CD4-positive, alpha-beta T cell treated with Interleukin-17A for 1 hour (primary cell): ENCODE results near the gene HAUS2.

Experiments used
- DNase-seq: peaks from one replicate; pipeline ENCODE4 v3.0.0-alpha.2; 2020

HAUS2 gene

GRCh38 chr15:42611532-42611931 lies 62.9 kb downstream of the HAUS2 start:
- no peak for DNase-seq

GRCh38 chr15:42612367-42612912 lies 63.8 kb downstream of the HAUS2 start:
- DNase-seq, result no peak

- no peak for DNase-seq
Observed at GRCh38 chr15:42616107-42616506, 67.5 kb downstream of the HAUS2 start.
